ENCODE results near the gene MOCOS. TPM values are rescaled to one million over a fixed set of nuclear protein-coding genes. Genes with fewer than 3 reads are reported as not detected.

The MOCOS gene, protein sequence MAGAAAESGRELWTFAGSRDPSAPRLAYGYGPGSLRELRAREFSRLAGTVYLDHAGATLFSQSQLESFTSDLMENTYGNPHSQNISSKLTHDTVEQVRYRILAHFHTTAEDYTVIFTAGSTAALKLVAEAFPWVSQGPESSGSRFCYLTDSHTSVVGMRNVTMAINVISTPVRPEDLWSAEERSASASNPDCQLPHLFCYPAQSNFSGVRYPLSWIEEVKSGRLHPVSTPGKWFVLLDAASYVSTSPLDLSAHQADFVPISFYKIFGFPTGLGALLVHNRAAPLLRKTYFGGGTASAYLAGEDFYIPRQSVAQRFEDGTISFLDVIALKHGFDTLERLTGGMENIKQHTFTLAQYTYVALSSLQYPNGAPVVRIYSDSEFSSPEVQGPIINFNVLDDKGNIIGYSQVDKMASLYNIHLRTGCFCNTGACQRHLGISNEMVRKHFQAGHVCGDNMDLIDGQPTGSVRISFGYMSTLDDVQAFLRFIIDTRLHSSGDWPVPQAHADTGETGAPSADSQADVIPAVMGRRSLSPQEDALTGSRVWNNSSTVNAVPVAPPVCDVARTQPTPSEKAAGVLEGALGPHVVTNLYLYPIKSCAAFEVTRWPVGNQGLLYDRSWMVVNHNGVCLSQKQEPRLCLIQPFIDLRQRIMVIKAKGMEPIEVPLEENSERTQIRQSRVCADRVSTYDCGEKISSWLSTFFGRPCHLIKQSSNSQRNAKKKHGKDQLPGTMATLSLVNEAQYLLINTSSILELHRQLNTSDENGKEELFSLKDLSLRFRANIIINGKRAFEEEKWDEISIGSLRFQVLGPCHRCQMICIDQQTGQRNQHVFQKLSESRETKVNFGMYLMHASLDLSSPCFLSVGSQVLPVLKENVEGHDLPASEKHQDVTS
- under 1 TPM; 0.40 to 0.64 TPM for total RNA-seq

DNA sequence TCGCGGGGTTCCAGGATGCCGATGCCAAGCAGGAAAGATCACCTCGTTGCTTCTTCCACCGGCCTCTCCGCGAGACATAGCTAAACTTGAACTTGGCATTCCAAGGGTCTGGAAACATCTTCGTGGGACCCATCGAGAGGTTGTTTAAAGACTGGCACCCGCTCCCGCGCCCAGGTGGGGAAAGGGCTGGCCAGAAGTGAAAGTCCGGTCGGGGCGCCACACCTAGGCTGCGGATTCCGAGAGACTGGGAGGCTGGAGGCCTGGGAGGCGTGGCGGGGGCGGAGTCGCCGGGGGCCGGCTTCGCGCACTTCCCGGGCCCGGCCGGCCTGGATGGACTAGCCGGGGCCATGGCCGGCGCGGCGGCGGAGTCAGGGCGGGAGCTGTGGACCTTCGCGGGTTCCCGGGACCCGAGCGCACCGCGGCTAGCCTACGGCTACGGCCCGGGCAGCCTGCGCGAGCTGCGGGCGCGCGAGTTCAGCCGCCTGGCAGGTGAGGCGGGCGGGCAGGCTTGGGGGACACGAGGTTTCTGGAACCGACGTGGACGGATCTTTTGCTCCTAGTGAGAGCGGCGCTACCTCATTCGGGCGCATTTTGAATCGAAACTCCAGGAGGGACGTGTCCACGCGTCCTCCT is at the start of gene MOCOS:
MOCOS (plus strand) TSS at position 305 of the 633 bp plus-strand sequence; CDS start at position 348, 43 bp downstream.
- H3K27me3 Mint-ChIP-seq = peaks cover 31% of the 10 kb centered on the region
- peak; percentile 96 for ATAC-seq
- H3K4me3 Mint-ChIP-seq = peak within 1 kb of the TSS; percentile 71
- H3K4me1 Mint-ChIP-seq = peaks cover 14% of the 10 kb centered on the region
- no peaks in the 10 kb centered on the region for H3K36me3 Mint-ChIP-seq
- no peak within 1 kb of the TSS for H3K27ac Mint-ChIP-seq
- peak; percentile 56 for DNase-seq
- H3K9me3 Mint-ChIP-seq (ENCODE audit: low read depth) = no peaks in the 10 kb centered on the region
- CTCF ChIA-PET = no interaction called here

DNA sequence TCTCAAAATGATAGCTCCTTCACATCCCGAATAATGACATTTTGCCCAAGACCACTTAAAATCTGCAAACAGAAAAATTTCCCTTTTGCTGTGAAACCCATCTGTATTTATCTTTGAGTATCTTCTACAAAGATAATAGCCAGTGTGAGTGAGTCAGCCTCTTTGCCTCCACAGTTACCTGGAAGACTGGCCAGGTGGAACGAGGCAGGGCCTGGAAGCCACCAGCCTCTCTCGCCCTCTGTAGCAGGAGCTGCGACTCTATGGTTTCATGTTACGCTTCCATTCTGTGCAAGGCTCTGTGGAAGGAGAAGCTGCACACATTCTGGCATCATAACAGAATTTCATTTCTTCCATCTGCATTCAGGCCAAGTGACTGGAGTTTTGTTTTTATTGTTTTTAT is 48.1 kb upstream of the MOCOS start:
- Mint-ChIP-seq H3K36me3 (peaks cover 35% of the 10 kb centered on the region), H3K4me1 (peaks cover 18% of the 10 kb centered on the region), H3K27ac (no peak overlapping the region), H3K27me3 (no peaks in the 10 kb centered on the region), H3K4me3 (no peak overlapping the region), H3K9me3 (ENCODE audit: low read depth) (no peaks in the 10 kb centered on the region)
- ATAC-seq = no peak
- CTCF ChIA-PET = interaction anchor here (1.3 to 2.0 kb wide), 2 partner anchors 10 to 17 kb away, joined by 3 to 9 read pairs; partner anchors contain the start of genes ELP2 and SLC39A6
- DNase-seq = no peak

DNA sequence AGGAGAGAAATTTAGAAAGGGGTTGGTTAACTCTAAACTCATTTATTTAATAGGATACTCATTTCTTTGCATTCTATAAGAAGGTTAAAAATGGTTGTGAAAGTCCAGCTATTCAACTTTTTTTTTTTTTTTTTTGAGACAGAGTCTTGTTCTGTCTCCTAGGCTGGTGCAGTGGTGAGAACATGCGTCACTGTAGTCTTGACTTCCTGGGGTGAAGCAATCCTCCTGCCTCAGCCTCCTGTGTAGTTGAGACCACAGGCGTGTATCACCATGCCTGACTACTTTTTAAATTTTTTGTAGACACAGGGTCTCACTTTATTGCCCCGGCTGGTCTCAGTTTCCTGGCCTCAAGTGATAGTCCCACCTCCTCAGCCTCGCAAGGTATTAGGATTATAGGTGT is 45.7 kb upstream of the MOCOS start:
- no peak for DNase-seq
- Mint-ChIP-seq H3K4me1 (peaks cover 9% of the 10 kb centered on the region), H3K9me3 (ENCODE audit: low read depth) (no peaks in the 10 kb centered on the region), H3K27ac (no peak overlapping the region), H3K27me3 (no peaks in the 10 kb centered on the region), H3K36me3 (peaks cover 40% of the 10 kb centered on the region), H3K4me3 (no peak overlapping the region)
- ATAC-seq = no peak
- CTCF ChIA-PET = no interaction called here

DNA sequence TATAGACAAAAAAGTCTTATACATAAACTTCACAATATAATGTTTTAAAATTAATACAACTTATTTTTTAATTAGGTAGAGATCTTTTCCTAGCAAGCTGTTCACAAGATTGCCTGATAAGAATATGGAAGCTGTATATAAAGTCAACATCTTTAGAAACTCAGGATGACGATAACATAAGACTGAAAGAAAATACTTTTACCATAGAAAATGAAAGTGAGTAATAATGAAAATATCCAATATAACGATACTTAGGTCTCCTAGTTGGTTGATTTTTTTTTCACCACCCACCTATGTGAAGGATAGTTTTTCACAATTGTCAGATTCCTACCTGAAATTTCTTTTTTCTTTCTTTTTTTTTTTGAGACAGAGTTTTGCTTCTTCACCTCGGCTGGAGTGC is 44.5 kb upstream of the MOCOS start:
- Mint-ChIP-seq H3K4me3 (no peak overlapping the region), H3K9me3 (ENCODE audit: low read depth) (no peaks in the 10 kb centered on the region), H3K4me1 (peaks cover 8% of the 10 kb centered on the region), H3K36me3 (peaks cover 40% of the 10 kb centered on the region), H3K27ac (no peak overlapping the region), H3K27me3 (no peaks in the 10 kb centered on the region)
- CTCF ChIA-PET = interaction anchor here (0.7 kb wide), 1 partner anchor 140 kb away, joined by 3 read pairs; no protein-coding TSS in a partner anchor
- DNase-seq (no peak), ATAC-seq (no peak)

DNA sequence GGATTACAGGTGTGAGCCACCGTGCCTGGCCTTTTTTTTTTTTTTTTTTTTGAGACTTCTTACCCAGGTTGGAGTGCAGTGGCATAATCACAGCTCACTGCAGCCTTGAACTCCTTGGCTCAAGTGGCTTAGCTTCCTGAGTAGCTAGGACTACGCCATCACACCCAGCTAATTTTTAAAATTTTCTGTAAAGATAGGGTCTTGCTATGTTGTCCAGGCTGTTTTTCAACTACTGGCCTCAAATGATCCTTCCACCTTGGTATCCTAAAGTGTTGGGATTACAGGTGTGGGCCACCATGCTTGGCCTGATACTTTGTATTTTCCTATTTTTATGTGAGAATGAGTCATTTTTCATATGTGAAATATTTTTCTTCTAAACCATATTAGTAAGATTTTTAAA is 43.9 kb upstream of the MOCOS start:
- DNase-seq (no peak), ATAC-seq (no peak)
- H3K27ac Mint-ChIP-seq = no peak overlapping the region
- H3K4me1 Mint-ChIP-seq = peaks cover 8% of the 10 kb centered on the region
- CTCF ChIA-PET = interaction anchor here (0.7 to 1.2 kb wide), 3 partner anchors 20 to 141 kb away, joined by 3 to 4 read pairs (median 3); no protein-coding TSS in a partner anchor
- no peaks in the 10 kb centered on the region for H3K27me3 Mint-ChIP-seq
- H3K9me3 Mint-ChIP-seq (ENCODE audit: low read depth) = no peaks in the 10 kb centered on the region
- H3K36me3 Mint-ChIP-seq = peaks cover 41% of the 10 kb centered on the region
- H3K4me3 Mint-ChIP-seq = no peak overlapping the region

DNA sequence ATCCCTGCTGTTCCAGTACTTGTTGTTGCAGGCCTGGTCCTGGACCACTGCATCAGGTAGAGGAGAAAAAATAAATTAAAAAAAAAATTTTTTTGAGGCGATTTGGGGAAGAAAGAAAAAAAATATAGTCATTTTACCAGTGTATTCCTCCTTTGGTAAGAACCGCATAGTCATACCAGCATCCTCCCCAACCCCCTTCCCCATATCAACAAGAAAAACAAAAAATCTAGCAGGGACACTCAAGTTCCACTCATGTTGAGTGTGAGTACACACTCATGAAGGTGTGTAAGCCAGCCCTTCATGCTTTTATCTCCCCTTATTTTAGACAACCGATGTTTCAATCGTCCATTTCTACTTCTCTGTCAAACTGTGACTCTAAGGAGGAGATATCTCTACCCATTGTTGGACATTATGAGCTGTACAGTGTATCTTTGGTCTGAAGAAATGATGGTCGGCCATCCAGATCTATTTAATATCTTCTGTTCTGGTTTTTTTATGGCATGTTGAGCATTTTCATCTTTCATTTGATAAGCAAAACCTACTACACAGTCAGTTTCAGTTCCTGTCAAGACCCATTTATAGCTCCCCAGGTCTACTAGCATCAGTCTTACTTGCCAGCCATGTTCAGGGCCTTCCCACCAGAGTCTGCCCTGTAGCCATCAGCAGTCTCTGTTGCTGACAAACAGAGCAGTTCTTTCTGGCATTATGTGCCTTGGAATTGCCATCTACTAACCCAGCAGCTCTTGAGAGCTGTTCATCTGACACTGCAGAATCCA is 37.6 kb upstream of the MOCOS start:
- no peaks in the 10 kb centered on the region for H3K27me3 Mint-ChIP-seq
- H3K4me1 Mint-ChIP-seq = no peaks in the 10 kb centered on the region
- no peak for DNase-seq
- CTCF ChIA-PET = interaction anchor here (0.7 kb wide), 1 partner anchor 9 kb away, joined by 3 read pairs; no protein-coding TSS in a partner anchor
- H3K4me3 Mint-ChIP-seq = no peak overlapping the region
- H3K36me3 Mint-ChIP-seq = peaks cover 34% of the 10 kb centered on the region
- H3K27ac Mint-ChIP-seq = no peak overlapping the region
- no peak for ATAC-seq
- no peaks in the 10 kb centered on the region for H3K9me3 Mint-ChIP-seq (ENCODE audit: low read depth)

DNA sequence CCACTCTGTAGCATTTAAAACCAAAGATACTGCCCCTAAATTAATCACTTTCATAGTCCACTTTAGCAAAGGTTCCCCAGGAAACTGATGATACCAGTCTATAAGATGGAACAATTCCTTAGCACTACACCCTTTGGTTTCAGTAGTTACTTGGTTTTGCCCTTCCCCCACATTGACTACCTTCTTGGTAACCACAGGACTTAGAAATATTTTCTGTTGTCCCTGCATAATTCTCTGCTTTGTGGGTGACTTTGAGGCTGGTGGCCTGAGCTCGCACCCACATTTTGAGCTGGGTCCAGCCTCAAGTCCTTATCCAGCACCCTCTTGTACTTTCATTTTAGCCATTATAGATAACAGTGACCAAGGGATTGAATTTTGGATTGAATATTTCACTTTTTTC is 34.5 kb upstream of the MOCOS start:
- no peaks in the 10 kb centered on the region for H3K4me1 Mint-ChIP-seq
- CTCF ChIA-PET = interaction anchor here (1.3 kb wide), 1 partner anchor 19 kb away, joined by 3 read pairs; no protein-coding TSS in a partner anchor
- no peak overlapping the region for H3K27ac Mint-ChIP-seq
- H3K4me3 Mint-ChIP-seq = no peak overlapping the region
- DNase-seq = no peak
- no peaks in the 10 kb centered on the region for H3K9me3 Mint-ChIP-seq (ENCODE audit: low read depth)
- no peaks in the 10 kb centered on the region for H3K27me3 Mint-ChIP-seq
- ATAC-seq = no peak
- peaks cover 41% of the 10 kb centered on the region for H3K36me3 Mint-ChIP-seq

DNA sequence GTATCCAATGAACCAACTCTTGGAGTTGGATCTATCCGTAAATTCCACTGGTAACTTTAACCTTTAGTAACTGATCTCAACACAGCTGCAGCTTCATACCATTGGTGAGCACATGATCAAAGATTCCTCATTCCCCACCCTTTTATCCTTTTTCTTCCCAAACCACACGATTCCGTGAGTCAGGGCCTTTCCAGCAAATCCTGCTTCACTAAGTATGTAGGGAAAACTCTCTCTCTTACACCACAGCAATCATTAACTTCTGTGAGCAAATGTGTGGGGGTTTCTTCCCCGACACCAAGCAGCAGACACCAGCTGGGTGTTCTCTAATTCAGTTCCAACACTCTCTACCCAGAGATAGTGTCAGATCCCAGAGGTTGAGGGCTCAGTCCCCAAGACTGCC is 34.1 kb upstream of the MOCOS start:
- H3K4me3 Mint-ChIP-seq = no peak overlapping the region
- CTCF ChIA-PET = interaction anchor here (1.3 kb wide), 1 partner anchor 19 kb away, joined by 3 read pairs; no protein-coding TSS in a partner anchor
- DNase-seq = no peak
- H3K4me1 Mint-ChIP-seq = peaks cover under 1% of the 10 kb centered on the region
- H3K36me3 Mint-ChIP-seq = peaks cover 40% of the 10 kb centered on the region
- no peaks in the 10 kb centered on the region for H3K9me3 Mint-ChIP-seq (ENCODE audit: low read depth)
- no peak for ATAC-seq
- no peak overlapping the region for H3K27ac Mint-ChIP-seq
- H3K27me3 Mint-ChIP-seq = no peaks in the 10 kb centered on the region

DNA sequence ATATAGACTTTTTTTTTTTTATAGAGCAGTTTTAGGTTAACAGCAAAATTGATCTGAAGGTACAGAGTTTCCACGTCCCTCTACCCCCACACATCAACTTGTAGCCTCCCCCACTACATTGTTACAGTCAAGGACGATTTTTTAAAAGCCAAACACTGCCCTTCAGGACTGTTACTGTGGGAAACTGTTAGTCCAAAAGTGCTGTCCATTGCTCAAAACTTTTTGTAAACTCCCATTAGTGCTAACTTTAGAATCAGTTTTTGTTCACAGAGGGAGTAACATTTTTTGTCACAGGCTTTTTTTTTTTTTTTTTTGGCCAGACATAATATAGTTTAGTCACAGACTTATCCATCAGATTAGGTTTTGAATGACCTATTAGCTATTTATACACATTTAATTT is 33.5 kb upstream of the MOCOS start:
- no peaks in the 10 kb centered on the region for H3K27me3 Mint-ChIP-seq
- H3K9me3 Mint-ChIP-seq (ENCODE audit: low read depth) = no peaks in the 10 kb centered on the region
- CTCF ChIA-PET = no interaction called here
- no peak overlapping the region for H3K27ac Mint-ChIP-seq
- H3K4me3 Mint-ChIP-seq = no peak overlapping the region
- H3K36me3 Mint-ChIP-seq = peaks cover 42% of the 10 kb centered on the region
- peaks cover 3% of the 10 kb centered on the region for H3K4me1 Mint-ChIP-seq
- DNase-seq (no peak), ATAC-seq (no peak)

DNA sequence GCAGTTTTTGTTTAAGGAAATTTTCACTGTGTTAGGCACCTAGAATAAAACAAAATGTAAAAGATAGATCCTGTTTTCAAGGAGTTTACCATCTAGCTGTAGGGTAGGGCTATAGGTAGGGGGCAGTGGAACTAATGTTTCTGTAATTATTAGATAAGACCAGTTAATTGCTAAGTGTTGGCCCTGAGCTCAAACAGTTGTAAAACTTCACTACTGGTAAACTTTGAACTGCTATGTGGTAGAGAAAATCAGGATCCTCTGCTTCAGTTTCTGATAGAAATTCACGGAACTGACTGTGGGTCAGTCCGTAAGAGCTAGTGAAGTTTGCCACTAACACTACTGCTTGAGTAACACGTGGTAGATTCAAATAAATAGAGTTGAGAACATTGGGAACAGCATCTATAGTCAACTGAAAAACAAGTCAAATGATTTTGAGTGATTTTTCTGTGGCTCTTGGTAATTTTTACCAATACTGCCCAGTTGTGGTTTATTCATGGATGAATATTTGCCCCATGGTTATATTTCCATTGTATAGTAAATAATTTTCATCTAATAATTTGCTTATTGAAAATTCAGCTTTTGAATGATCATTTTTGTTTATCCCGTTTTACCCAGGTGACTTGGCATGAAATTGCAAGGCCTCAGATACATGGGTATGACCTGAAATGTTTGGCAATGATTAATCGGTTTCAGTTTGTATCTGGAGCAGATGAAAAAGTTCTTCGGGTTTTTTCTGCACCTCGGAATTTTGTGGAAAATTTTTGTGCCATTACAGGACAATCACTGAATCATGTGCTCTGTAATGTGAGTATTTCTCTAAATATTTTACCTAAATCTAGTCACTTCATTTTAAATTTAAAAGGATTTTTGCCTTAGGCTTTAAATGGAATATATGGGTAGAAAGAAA is 31.2 kb upstream of the MOCOS start:
- no peak for ATAC-seq
- H3K27ac Mint-ChIP-seq = no peak overlapping the region
- CTCF ChIA-PET = interaction anchor here (1.4 kb wide), 1 partner anchor 17 kb away, joined by 3 read pairs; no protein-coding TSS in a partner anchor
- H3K4me1 Mint-ChIP-seq = peaks cover 8% of the 10 kb centered on the region
- H3K36me3 Mint-ChIP-seq = peaks cover 48% of the 10 kb centered on the region
- H3K27me3 Mint-ChIP-seq = no peaks in the 10 kb centered on the region
- no peak for DNase-seq
- no peak overlapping the region for H3K4me3 Mint-ChIP-seq
- no peaks in the 10 kb centered on the region for H3K9me3 Mint-ChIP-seq (ENCODE audit: low read depth)

DNA sequence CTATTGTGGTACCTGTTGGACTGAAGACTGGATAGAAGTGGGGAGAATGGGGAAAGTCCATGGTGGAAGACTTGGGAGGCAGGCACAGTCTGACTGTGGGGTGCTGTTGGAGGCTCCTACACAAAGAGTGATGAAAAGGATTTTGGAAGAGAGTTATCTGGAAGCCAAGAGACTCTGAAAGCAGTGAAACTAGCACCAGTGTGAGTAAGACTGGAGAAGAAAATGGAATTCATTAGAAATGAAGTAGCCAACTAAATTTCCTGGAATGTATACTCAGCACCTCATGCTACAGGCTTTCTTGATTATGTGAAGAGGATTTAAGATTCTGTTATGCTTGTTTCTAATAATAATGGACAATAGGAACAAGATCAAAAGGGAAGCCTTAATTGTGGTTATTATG is 29.9 kb upstream of the MOCOS start:
- Mint-ChIP-seq H3K4me1 (peaks cover 9% of the 10 kb centered on the region), H3K36me3 (peaks cover 55% of the 10 kb centered on the region), H3K27ac (no peak overlapping the region), H3K27me3 (no peaks in the 10 kb centered on the region), H3K9me3 (ENCODE audit: low read depth) (no peaks in the 10 kb centered on the region), H3K4me3 (no peak overlapping the region)
- ATAC-seq (no peak), DNase-seq (no peak)
- CTCF ChIA-PET = no interaction called here
